ENCODE data around the gene UBC.

- TF ChIP-seq POLR2AphosphoS5 (IDR thresholded peaks at IDR 0.05; ENCODE audit: borderline replicate concordance, low read depth, low read length) (no peak), EZH2 (IDR thresholded peaks at IDR 0.05) (no peak), FOXP2 (optimal IDR thresholded peaks at IDR 0.05; ENCODE audit: control extremely low read depth, extremely low read length, insufficient read depth) (no peak)
These were observed 32.6 kb upstream of the UBC start for GRCh38 chr12:124947013-124947412.
